ENCODE results near the gene CTNNA2. TPM values are rescaled to one million over a fixed set of nuclear protein-coding genes. Genes with fewer than 3 reads are reported as not detected.

The CTNNA2 gene
- total RNA-seq, 1 experiment from 2014 or later, result 0.54 TPM

- ChIA-PET CTCF (no interaction called here), POLR2A (interaction anchor here (0.6 kb wide), 1 partner anchor 98 kb away, joined by 4 read pairs; no protein-coding TSS in a partner anchor)
- DNase-seq (ENCODE audit: low read depth, low spot score), result no peak
- intact Hi-C loops (cut with micrococcal nuclease; ENCODE audit: unreplicated experiment), result no loop called here
- in situ Hi-C loops (cut with HindIII; ENCODE audit: low pct_unique_long_range_greater_than_20kb, low sequenced_read_pairs), result no loop called here
- ATAC-seq, result no peak
- TF ChIP-seq CTCF (IDR thresholded peaks at IDR 0.05), result no peak
- no peak for TF ChIP-seq REST (IDR thresholded peaks at IDR 0.05; ENCODE audit: insufficient read depth in 1 of 2, low read depth in 2 of 2, low read length in 1 of 2)
- no peaks in the 10 kb centered on the region for H3K4me1 ChIP-seq (ENCODE audit: control insufficient read depth, insufficient read depth, low read length)
- no peak overlapping the region for H3K27ac ChIP-seq (ENCODE audit: low read length)
- H3K27me3 ChIP-seq (ENCODE audit: control insufficient read depth, insufficient read depth, low read length), result no peaks in the 10 kb centered on the region
- no peak overlapping the region for H3K4me3 ChIP-seq (ENCODE audit: low read depth in 2 of 2, low read length in 2 of 2)
- no peaks in the 10 kb centered on the region for H3K9me3 ChIP-seq (ENCODE audit: control insufficient read depth, insufficient read depth, low read depth, low read length)
- H3K36me3 ChIP-seq (ENCODE audit: control insufficient read depth, insufficient read depth, low read length), result no peaks in the 10 kb centered on the region
- no TSS peak for BruUV-seq (replicated peaks)
These were observed 198.2 kb downstream of the CTNNA2 start for GRCh38 chr2:79711098-79711497.

GRCh38 chr2:79713131-79713785 is 200.4 kb downstream of the CTNNA2 start:
- TF ChIP-seq POLR2AphosphoS5 (IDR thresholded peaks at IDR 0.05; ENCODE audit: low read depth, low read length) (no peak), REST (IDR thresholded peaks at IDR 0.05; ENCODE audit: insufficient read depth in 1 of 2, low read depth in 2 of 2, low read length in 1 of 2) (no peak), CTCF (IDR thresholded peaks at IDR 0.05) (no peak), SIN3A (IDR thresholded peaks at IDR 0.05; ENCODE audit: borderline replicate concordance, insufficient read depth, low read depth, low read length) (no peak), TCF7L2 (IDR thresholded peaks at IDR 0.05; ENCODE audit: low read depth, low read length) (no peak)
- H3K9me3 ChIP-seq (ENCODE audit: control insufficient read depth, insufficient read depth, low read depth, low read length), result no peaks in the 10 kb centered on the region
- H3K27ac ChIP-seq (ENCODE audit: low read length), result no peak overlapping the region
- no TSS peak for BruUV-seq (replicated peaks)
- H3K36me3 ChIP-seq (ENCODE audit: control insufficient read depth, insufficient read depth, low read length), result no peaks in the 10 kb centered on the region
- H3K4me1 ChIP-seq (ENCODE audit: control insufficient read depth, insufficient read depth, low read length), result no peaks in the 10 kb centered on the region; the same call in 1 of the 2 replicates
- CTCF ChIA-PET, result no interaction called here
- no peaks in the 10 kb centered on the region for H3K27me3 ChIP-seq (ENCODE audit: control insufficient read depth, insufficient read depth, low read length)
- POLR2A ChIA-PET, result no interaction called here
- no peak overlapping the region for H3K4me3 ChIP-seq (ENCODE audit: low read depth in 2 of 2, low read length in 2 of 2)
- in situ Hi-C loops (cut with HindIII; ENCODE audit: low pct_unique_long_range_greater_than_20kb, low sequenced_read_pairs), result no loop called here
- ATAC-seq (no peak), DNase-seq (ENCODE audit: low read depth, low spot score) (no peak)
- intact Hi-C loops (cut with micrococcal nuclease; ENCODE audit: unreplicated experiment), result no loop called here

Data from Panc1 (cell line).